Activated CD8-positive, alpha-beta T cell treated with anti-CD3 and anti-CD28 coated beads for 36 hours (primary cell): Measurements from ENCODE around the gene MPPED2. TPM values are rescaled to one million over a fixed set of nuclear protein-coding genes. Genes with fewer than 3 reads are reported as not detected.

Experiments used
- ATAC-seq: fragments of 200-7000 bp; cut with Tn5 transposase; one replicate; pipeline ENCODE4 v1.10.0; 2021; ENCODE audit warnings: mild to moderate bottlenecking, moderate library complexity
- CTCF ChIA-PET: fragments of 350-600 bp; sonication (Branson Sonifier 250); formaldehyde crosslinking; loops from one replicate; lab custom pipeline; 2021; ENCODE audit warnings: antibody characterized with exemption; lab: Charles Lee
- POLR2A ChIA-PET: fragments of 350-600 bp; sonication (Branson Sonifier 250); formaldehyde crosslinking; loops from one replicate; lab custom pipeline; 2021; ENCODE audit warnings: antibody characterized with exemption; lab: Charles Lee
- DNase-seq: peaks from one replicate; pipeline ENCODE4 v3.0.0-alpha.2; 2020
- H3K27ac Mint-ChIP-seq: one replicate; pipeline ENCODE4 v1.8.0; 2021; ENCODE audit warnings: mild to moderate bottlenecking, mixed read lengths
- H3K27me3 Mint-ChIP-seq: one replicate; pipeline ENCODE4 v1.8.0; 2021; ENCODE audit warnings: mixed read lengths
- H3K36me3 Mint-ChIP-seq: one replicate; pipeline ENCODE4 v1.8.0; 2021; ENCODE audit warnings: low read depth, mixed read lengths
- H3K4me1 Mint-ChIP-seq: one replicate; pipeline ENCODE4 v1.8.0; 2021; ENCODE audit warnings: low read depth, mixed read lengths
- H3K4me3 Mint-ChIP-seq: one replicate; pipeline ENCODE4 v1.8.0; 2021; ENCODE audit warnings: mild to moderate bottlenecking, moderate library complexity, mixed read lengths
- H3K9me3 Mint-ChIP-seq: one replicate; pipeline ENCODE4 v1.8.0; 2021; ENCODE audit warnings: mixed read lengths
- CTCF ChIP-seq: fragments of 200-600 bp; IDR thresholded peaks from one replicate; pipeline ENCODE4 v1.8.0; 2022; ENCODE audit warnings: antibody characterized with exemption, mild to moderate bottlenecking
- intact Hi-C: fragments of 100-400 bp; cut with micrococcal nuclease; formaldehyde crosslinking; loops from one replicate; pipeline ENCODE4 v1.10.0; 2022
- total RNA-seq, 2 experiments: library from RNA; stranded (reverse); gene quantifications; one replicate each; pipeline ENCODE4 v1.2.3, GENCODE V29; 2021

Gene MPPED2
- total RNA-seq, 2 experiments from 2014 or later, result 0.63 TPM; not detected in 1

GRCh38 chr11:30458541-30458940, 127.6 kb downstream of the MPPED2 start:
- Mint-ChIP-seq H3K27me3 (peaks cover 2% of the 10 kb centered on the region), H3K9me3 (no peaks in the 10 kb centered on the region), H3K36me3 (no peaks in the 10 kb centered on the region), H3K4me3 (no peak overlapping the region), H3K27ac (no peak overlapping the region), H3K4me1 (no peaks in the 10 kb centered on the region)
- DNase-seq (no peak), ATAC-seq (no peak)
- CTCF ChIA-PET, result no interaction called here
- POLR2A ChIA-PET, result no interaction called here
- TF ChIP-seq CTCF, result no peak
- intact Hi-C loops, result no loop called here

- TF ChIP-seq CTCF, result no peak
- DNase-seq (no peak), ATAC-seq (no peak)
- intact Hi-C loops, result no loop called here
- Mint-ChIP-seq H3K9me3 (no peaks in the 10 kb centered on the region), H3K4me3 (no peak overlapping the region), H3K4me1 (no peaks in the 10 kb centered on the region), H3K36me3 (no peaks in the 10 kb centered on the region), H3K27me3 (peaks cover 2% of the 10 kb centered on the region), H3K27ac (no peak overlapping the region)
- POLR2A ChIA-PET, result interaction anchor here (0.6 kb wide), 1 partner anchor 47 kb away, joined by 3 read pairs; no protein-coding TSS in a partner anchor
- CTCF ChIA-PET, result no interaction called here
These were observed 129.1 kb downstream of the MPPED2 start for GRCh38 chr11:30457087-30457486.

GRCh38 chr11:30455025-30455424, 131.1 kb downstream of the MPPED2 start:
- Mint-ChIP-seq H3K4me3 (no peak overlapping the region), H3K9me3 (no peaks in the 10 kb centered on the region), H3K36me3 (no peaks in the 10 kb centered on the region), H3K4me1 (no peaks in the 10 kb centered on the region), H3K27ac (no peak overlapping the region), H3K27me3 (peaks cover 2% of the 10 kb centered on the region)
- ChIA-PET POLR2A (no interaction called here), CTCF (no interaction called here)
- DNase-seq, result no peak
- ATAC-seq, result no peak
- intact Hi-C loops, result no loop called here
- TF ChIP-seq CTCF, result no peak

GRCh38 chr11:30454541-30454940, 131.6 kb downstream of the MPPED2 start:
- Mint-ChIP-seq H3K27me3 (peaks cover 2% of the 10 kb centered on the region), H3K9me3 (no peaks in the 10 kb centered on the region), H3K4me1 (no peaks in the 10 kb centered on the region), H3K4me3 (no peak overlapping the region), H3K36me3 (no peaks in the 10 kb centered on the region), H3K27ac (no peak overlapping the region)
- ChIA-PET CTCF (no interaction called here), POLR2A (no interaction called here)
- no peak for ATAC-seq
- no peak for TF ChIP-seq CTCF
- DNase-seq, result no peak
- intact Hi-C loops, result no loop called here

- DNase-seq, result no peak
- Mint-ChIP-seq H3K27me3 (peaks cover 2% of the 10 kb centered on the region), H3K4me1 (no peaks in the 10 kb centered on the region), H3K27ac (no peak overlapping the region), H3K9me3 (no peaks in the 10 kb centered on the region), H3K4me3 (no peak overlapping the region), H3K36me3 (no peaks in the 10 kb centered on the region)
- intact Hi-C loops, result no loop called here
- ATAC-seq, result no peak
- no peak for TF ChIP-seq CTCF
- CTCF ChIA-PET, result no interaction called here
- POLR2A ChIA-PET, result no interaction called here
These were observed 132.0 kb downstream of the MPPED2 start for GRCh38 chr11:30454111-30454510.
